SHP77 (cell line): ENCODE results near the gene ETV1.
"Not testable (repeated sequence)": the region's sequence is repeated elsewhere in the genome, so short reads cannot be mapped to it uniquely, and the experiment has no call there.

ENCODE experiments used
- DNase-seq, 2 experiments: peaks; one replicate each; lab custom pipeline; 2025; lab: John Stamatoyannopoulos, UW

ETV1 gene

DNA sequence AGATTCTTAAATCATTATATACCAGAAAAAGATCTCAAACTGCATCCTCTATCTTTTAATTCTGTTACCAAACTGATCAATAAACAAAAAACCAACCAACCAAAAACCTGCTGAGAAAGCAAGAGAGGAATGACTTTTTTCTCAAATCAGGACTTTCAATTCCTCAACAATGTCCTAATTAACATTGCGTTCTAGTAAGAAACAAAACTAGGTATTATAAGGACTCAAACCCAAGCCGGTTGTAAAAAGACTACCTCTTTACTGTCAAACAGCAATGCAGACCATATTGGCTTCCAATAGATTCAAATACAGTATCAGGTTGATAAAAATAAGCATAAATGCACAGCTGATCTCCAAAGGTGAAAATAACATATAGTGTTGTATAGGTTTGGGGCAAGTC is 57.3 kb downstream of the ETV1 start:
- no peak for DNase-seq

DNA sequence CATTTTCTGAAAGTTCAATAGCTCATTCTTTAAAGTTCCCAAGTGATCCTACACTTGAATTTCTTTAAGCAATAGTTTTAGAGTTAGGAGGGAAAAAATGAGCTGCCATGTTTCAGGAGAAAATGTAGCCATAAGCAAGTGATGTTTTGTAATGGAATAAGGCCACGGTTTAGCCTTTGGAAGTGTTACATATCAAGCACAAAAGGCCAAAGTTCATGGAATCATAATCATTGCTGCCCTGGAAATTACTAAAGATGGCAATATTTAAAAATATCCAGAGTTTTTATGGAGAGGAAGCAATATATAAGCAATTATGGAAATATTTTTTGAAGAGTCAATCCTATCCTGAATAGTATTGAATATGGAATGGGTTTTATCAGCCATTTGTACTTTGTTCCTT is 68.4 kb downstream of the ETV1 start:
- DNase-seq: no peak

DNA sequence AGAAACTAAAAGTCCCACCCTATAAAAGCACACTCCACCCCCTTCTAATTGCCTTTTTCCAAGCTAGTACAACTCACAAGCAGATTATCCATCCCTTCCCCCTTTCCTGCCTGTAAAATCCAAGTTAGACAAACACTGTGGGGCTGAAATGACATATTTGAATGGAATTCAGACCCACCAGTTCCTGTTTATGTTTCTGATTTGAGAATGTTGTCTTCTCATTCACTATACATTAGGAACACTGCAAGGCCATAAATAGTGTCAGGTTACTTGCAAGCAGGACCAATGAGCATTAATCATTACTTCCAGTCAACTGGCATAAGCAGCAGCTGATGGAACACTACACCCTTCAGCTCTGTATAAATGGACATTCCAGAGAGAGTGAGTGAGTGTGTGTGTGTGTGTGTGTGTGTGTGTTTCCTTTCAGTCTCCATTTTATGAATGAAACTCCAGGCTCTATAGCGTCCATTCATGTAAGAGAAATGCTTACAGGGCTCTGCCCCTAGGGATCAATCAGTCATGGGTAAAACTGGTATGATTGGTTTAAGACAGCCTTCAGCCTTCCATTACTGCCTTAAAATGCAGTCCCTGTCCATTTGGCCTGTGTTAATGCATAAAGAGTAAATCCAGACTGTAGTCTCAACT is 69.3 kb downstream of the ETV1 start:
- peak; percentile 98 for DNase-seq

- DNase-seq: not testable (repeated sequence)
Measured at GRCh38 chr7:13918333-13918732, 71.1 kb downstream of the ETV1 start.

DNA sequence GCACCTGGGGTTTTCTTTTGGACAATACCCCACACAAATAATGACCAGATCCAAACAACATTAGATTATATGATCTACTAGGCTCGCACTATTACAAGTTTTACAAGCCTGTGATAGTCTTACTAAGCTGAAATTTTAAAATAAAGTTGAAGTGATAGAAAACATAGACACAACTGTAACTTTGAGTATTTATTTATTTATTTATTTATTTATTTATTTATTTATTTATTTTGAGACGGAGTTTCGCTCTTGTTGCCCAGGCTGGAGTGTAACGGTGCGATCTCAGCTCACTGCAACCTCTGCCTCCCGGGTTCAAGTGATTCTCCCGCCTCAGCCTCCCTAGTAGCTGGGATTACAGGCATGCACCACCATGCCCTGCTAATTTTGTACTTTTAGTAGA is 72.4 kb downstream of the ETV1 start:
- DNase-seq: not testable (repeated sequence)

DNA sequence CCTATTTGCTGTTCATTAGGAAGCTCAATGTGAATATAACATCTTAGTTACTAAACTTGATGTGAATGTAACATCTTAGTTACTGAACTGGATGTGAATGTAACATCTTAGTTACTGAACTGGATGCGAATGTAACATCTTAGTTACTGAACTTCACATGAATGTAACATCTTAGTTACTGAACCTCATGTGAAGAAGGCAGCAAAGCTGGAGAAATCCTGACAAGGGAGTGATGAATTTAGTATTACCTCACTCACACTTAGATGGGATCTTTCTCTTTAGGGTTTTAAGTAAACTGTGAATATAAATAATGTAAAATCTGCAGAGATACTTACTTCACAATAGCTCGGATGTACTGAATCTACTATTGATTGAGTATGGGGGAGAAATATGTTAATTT is 73.6 kb downstream of the ETV1 start:
- DNase-seq: no peak

DNA sequence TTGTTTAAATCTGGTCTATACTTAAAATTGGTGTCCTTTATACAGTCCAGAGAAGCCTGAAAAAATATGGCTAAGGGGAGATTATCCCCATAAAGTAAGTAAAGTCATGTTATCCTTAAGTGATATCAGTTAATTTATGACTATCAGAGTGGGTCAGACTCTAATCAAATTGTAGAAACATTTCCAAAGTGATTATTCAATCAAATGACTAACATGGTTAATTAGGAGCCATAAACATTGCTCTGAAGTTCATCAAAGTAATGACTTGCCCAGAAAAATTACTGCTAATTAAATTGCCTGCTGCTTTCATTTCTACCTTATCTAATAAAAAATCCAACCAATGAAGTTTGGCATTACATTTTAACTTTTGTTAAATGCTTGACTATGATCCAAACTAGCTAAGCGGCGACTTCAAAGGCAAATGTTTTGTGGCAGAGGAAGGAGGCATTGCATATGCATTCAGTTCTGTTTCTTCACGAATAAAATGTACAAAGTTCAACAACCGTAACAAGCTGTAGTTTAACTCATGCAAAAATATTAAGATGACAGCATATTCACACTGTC is 76.7 kb downstream of the ETV1 start:
- no peak for DNase-seq

GRCh38 chr7:13911909-13912308 is 77.6 kb downstream of the ETV1 start:
- DNase-seq: peak; percentile 22 to 25

DNA sequence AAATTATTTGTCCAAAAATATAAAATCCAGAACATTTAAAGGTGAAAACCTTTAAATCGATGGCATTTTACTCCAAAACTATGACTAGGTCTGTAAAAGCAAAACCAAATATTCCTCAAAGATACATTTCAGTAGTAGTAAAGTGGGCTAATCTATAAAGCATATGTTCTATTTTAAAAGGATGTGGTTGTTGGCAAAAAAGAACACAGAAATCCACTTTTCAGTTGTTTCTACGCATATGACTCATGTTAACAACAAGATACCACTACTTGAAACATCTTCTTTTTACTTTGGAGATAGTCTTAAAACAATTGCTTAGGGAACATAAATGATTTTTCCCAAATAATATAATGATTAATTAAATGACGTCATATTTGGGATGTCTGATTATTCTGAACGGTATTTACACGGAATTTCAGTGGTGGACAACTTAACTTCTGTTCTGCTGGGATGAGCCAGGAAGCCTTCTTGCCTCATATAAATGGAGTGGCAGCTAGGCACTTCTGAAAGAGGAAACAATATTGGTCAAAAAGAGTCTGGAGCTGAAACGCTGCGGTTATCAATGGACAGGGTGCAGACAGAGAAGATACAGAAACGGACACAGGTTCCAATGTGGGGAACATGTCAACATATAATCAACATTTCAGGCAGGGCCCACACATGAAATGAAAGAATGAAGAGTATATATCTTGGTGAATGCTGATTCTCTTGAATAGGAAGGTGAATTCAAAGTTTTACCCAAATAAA is 78.5 kb downstream of the ETV1 start:
- DNase-seq: no peak

- DNase-seq: no peak
Measured at GRCh38 chr7:13908667-13909397, 80.6 kb downstream of the ETV1 start.

GRCh38 chr7:13907831-13908230 is 81.6 kb downstream of the ETV1 start:
- no peak for DNase-seq

DNA sequence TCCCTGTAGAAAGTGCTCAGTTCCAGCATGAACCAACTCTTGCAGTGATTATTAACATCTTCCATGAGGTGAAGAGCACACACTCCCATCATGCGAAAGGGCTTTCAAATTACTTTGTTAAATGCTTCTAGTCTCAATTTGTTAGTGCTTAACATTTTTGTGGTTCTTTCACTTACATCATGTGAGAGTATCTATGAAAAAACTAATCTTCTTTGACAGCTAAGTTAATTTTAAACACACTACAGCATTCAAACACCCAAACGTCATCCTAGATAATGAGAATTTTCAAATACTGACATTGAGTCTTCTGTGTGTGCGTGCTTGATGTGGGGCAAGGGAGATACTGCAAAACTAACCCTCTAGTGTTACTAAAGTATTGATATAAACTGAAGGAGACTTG is 84.8 kb downstream of the ETV1 start:
- DNase-seq: no peak

DNA sequence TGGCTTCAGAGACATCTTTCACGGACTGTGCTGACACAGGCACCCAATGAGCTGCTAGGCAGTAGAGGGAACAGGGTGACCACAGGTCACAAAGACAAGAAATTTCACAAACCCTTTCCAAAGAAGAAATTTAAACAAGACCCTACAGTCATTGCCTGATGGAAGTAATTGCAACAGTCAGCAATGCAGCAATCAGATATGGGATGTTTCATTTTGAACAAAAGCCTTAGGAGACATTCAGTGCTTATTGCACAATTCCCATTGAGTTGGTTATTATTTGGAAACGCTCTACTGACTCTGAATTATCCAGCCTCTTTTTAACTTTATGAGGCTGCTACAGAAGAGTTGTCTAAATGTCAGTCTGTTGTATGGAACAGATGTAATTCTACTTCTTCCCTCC is 85.5 kb downstream of the ETV1 start:
- no peak for DNase-seq

DNA sequence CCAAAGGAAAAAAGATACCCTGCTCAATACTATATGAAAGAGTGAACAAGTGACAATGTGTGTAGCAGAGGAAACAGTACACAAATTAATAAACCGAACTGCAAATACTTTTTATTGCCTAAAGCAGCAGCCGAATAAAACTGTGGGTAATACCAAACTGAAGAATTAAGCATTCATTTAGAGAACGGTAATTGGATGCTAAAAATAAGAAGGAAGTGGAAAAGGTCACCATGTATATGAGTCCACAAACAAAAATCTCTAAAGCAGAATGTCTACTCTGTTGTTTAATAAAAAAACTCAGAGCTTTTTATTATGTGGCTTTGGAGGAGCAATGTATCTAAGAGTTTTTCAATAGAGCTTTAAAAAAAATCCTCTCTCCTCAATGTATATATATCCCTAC is 87.9 kb downstream of the ETV1 start:
- DNase-seq: no peak

- DNase-seq: no peak
Measured at GRCh38 chr7:13898957-13899670, 90.4 kb downstream of the ETV1 start.

DNA sequence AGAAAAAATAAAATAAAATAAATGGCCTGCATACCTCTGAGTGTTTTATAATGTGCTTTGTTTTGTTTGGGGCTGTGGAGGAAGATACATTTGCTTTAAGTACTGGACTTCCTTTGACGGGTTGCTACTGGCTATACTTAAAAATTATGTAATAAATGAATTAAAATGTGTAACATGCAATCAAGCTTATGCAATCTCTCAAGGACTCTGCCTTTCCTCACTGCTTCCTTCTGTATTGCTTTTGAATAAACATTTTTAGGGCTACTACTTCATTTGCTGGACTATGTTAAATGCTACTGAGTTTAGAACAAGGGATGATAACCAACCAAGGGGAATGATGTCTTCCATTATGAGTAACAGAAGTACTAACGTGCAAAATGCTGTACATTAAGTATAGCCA is 91.6 kb downstream of the ETV1 start:
- no peak for DNase-seq

GRCh38 chr7:13894954-13895353 is 94.5 kb downstream of the ETV1 start:
- no peak for DNase-seq

DNA sequence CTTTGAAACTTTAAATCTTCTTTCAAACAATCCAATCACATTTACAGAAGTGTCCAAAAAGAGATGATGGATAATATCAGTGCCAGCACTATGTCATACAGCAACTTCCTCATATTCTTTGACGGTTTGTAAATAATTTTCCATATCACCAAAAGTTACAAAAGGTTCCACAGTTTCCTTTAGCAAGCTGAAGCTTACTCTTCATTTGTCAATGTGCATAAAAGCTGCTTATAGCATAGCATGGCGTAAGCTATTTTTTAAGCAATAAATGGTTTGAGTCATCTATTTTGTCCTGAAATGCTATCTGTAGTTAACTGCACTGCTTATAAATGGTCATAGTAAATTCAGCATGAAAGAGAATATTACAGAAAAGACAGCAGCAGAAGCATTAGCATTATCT is 95.1 kb downstream of the ETV1 start:
- no peak for DNase-seq

DNA sequence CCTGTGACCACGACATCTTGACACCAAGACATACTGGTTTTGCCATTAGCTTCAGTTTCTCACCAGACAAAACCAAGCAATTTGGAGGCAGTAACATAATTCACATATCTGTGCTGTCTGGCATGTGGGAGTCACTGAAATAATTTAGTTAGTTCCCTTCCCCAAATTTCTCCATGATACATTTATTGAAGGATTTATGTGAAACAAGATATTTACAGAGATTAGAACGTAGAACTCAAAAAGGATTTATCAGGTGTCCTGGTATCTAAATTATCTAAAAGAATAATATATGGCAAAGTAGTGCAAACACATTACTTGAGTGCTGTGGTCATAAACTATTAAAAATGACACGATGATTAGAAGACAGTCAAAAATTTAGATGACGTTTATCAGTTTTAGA is 98.7 kb downstream of the ETV1 start:
- no peak for DNase-seq

DNA sequence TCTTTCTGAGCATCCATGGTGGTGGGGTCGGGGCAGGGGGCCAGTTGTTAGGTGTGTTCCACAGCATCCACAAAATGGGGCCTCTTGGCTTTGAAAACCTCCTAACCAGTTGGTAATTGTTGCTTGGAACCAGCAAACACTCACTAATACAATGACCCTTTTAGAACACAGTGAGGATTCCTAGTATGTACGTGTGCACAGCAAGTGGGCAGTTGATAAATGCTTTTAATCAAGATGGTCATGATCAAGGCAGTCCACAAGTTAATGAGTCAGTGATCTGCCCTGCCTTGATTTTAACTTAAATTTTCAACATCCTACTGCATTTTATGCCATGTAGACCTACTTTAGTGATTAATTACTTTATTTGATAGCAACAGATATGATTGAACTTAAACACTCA is 103.1 kb downstream of the ETV1 start:
- no peak for DNase-seq

DNA sequence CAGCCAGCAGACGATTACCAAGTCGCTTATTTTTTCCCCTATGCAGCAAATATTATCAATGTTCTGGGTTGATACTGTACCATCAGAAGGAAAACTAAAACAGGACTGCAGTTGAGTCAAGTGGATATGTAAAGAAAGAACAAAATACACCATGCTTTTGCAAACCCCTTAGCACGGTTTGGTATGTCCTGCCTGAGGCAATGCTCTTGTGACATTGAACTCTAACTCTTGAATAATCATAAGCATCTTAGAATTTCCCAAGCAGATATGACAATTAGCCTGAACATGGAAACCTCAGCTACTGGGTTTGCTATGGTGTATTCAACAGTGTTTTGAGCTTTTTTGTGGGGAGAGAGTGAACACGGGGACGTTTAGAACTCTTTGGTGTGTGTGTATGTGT is 107.4 kb downstream of the ETV1 start:
- DNase-seq: no peak

- DNase-seq: no peak
Measured at GRCh38 chr7:13880789-13881188, 108.7 kb downstream of the ETV1 start.
